Stimulated activated CD4-positive, alpha-beta T cell treated with anti-CD3 and anti-CD28 coated beads, Interleukin-4, amount 100 ng/mL, for 24 hours (primary cell): ENCODE results near the gene MCCD1.
"Not testable (repeated sequence)": the region's sequence is repeated elsewhere in the genome, so short reads cannot be mapped to it uniquely, and the experiment has no call there.

Source experiments
- DNase-seq: peaks from one replicate; pipeline ENCODE4 v3.0.0-alpha.2; 2020

Gene MCCD1

DNA sequence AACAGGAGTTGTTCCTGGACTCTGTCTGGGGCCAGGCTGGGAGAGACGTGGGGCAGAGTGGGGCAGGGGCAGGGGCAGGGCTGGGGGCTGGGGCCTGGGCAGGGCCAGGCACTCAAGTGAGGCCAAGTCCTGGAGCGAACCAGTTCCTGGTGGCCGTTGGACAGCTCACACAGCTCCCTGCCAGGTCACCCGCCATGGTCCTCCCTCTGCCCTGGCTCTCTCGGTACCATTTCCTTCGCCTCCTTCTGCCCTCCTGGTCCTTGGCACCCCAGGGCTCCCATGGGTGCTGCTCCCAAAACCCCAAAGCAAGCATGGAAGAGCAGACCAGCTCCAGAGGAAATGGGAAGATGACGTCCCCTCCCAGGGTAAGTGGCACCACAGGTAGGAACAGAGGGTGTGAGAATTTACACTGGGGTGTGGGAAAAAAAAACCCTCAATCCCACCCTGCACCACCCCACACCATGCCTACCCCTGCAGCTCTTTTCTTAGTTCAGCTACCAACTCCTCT lies at the start of gene MCCD1:
Gene MCCD1, plus strand, starts transcription at position 142 of the 508 bp plus-strand sequence. Its CDS starts 53 bp downstream, at position 195.
- DNase-seq, result no peak

- no peak for DNase-seq
These were observed 49.4 kb upstream of the MCCD1 start for GRCh38 chr6:31479151-31479932.

DNA sequence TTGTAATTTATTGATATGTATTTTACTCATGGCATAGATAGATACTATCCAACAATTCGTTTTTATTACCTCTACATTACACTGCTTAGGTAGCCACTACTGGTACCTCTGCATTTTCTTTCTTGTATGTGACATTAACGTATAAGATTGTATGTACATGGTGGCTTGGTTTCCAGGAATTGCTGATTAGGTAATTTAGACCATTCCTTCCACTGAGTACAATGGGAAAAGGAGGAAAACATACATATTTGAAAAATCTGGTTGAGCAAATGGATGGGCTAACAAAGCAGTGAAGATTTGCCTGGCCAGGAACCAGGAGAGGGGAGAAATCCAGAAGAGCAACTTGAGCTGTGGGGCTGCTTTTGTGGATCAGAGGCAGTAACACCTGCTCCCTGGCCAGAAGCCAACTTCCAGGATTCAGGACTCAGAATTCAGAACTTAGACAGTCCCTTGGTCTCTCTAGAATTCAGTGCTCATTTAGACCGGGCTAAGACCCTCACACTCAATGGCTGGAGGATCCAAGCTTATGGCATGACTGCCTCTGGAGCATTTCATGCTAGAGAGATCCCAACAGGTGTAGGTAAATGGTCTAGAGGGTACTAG lies 48.7 kb upstream of the MCCD1 start:
- DNase-seq, result no peak

DNA sequence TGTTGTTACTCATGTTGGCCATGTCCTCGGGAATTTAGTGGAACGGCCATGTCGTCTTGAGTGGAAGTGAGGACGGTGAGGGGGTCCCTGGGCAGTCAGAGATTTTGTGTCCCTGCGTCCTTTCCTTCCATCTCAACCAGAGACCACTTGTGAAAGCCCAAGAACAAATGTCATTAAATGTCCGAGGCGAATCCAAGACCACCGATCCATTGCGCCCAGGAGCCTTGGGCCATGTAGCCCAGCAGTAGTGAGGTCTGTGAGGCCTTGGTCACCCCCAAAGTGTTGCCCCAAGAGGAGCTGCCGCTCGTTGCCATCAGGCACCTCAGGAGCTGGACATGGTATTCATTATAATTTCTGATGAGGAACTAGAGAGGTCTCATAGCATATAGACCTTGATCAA lies 48.2 kb upstream of the MCCD1 start:
- no peak for DNase-seq

GRCh38 chr6:31483392-31483791 lies 45.4 kb upstream of the MCCD1 start:
- DNase-seq, result no peak

- DNase-seq, result no peak
These were observed 43.7 kb upstream of the MCCD1 start for GRCh38 chr6:31485055-31485454.

- not testable (repeated sequence) for DNase-seq
These were observed 42.5 kb upstream of the MCCD1 start for GRCh38 chr6:31486065-31486837.

DNA sequence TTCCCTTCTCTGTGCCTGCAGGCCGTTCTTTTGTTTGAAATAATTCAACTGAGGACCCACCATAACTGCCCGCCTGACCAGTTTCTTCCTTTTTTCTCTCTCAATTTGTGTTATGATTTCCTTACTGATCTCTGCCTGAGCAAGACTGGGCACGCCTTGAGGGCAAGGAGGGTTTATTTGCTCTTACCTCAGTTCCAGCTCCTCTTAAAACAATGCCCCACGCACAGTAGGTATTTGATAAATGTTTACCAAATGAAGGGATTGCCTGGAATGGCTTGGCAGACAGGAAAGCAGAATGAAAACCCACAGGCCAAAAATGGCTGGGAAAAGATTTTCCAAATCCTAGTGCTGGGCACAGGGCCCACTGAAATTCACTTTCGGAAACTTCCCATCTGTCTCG lies 41.1 kb upstream of the MCCD1 start:
- DNase-seq, result not testable (repeated sequence)

DNA sequence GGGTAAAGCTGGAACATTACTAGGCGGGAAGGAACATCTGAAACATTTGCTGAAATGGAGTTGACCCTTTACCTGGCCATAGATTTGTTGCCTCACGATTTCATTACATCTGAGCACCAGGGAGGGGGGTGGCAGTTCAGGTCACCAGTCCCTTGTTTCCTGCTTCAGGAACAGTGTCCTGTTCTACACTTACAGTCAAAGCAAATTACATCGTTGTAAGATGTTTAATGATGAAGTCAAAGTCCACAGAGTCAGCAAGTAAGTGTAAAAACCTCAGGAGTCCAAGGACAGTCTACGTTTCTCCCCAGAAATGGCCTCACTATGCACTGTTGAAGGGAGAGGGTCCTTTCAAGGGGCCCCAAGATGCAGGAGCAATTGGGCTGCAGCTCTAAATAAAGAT lies 39.7 kb upstream of the MCCD1 start:
- DNase-seq, result no peak

GRCh38 chr6:31490115-31490873 lies 38.5 kb upstream of the MCCD1 start:
- no peak for DNase-seq

GRCh38 chr6:31493550-31493874 lies 35.2 kb upstream of the MCCD1 start:
- DNase-seq, result not testable (repeated sequence)

- peak; percentile 86 for DNase-seq
These were observed 34.7 kb upstream of the MCCD1 start for GRCh38 chr6:31493875-31494694.

DNA sequence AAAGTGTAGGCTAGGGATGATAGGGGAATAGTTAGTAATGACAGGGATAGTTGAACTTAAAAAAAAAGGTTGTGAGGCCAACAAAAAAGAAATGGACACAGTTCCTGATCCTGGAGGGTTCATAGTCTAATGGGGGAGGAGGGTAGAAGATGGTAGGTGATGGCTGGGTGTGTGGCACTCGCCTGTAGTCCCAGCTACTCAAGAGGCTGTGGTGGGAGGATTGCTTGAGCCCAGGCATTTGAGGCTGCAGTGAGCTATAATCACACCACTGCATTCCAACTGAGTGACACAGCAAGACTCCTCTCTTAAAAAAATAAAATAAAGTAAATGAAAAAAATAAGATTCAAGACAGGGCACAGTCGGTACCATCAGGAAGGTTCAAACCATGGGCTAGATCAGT lies 33.2 kb upstream of the MCCD1 start:
- DNase-seq, result no peak

- not testable (repeated sequence) for DNase-seq
These were observed 31.9 kb upstream of the MCCD1 start for GRCh38 chr6:31496826-31497225.

GRCh38 chr6:31497531-31498476 lies 31.0 kb upstream of the MCCD1 start, which contains the start of gene MICB:
TSS of gene MICB (plus strand) at chr6:31498145. CDS start at chr6:31498194, 49 bp downstream.
- peak; percentile 91 for DNase-seq

DNA sequence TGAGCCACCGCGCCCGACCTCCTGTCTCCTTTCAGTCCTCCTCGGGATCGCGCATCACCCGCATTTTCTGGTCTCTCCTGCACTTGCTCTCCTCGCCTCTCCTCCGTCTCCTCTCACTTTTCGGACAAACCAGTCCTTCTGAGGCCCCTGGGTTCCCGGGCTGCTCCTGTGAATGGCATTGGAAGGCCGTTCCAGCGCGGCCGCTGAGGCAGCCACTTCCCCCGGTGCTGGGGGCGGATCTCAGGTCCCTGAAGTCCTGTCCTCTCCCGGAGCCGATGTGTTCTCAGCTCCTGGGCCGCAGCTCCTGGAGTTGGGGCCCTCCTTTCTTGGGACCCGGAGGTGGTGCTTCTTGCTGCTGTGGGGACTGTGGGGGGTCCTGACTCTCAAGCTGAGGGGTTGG lies 30.0 kb upstream of the MCCD1 start:
- DNase-seq, result peak; percentile 6

DNA sequence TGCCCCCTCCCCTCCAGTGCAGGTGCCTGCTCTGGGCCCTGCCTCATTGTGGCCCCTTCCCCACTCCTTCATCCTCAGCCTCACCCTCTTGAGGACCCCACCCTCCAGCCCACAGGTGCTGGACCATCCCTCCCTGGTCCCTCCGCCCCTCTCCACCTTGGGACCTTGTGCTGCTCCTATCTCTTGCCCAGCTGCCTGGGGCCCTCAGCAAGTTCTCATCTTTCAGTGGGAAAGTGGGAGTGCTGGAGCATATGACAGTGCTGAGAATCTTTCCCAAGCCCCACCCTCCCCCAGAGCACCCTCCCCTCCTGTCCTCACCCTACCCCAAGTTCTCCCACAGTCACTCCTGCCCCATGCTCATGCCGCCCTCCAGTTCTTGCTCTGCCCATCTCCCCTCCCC lies 29.1 kb upstream of the MCCD1 start:
- DNase-seq, result not testable (repeated sequence)

DNA sequence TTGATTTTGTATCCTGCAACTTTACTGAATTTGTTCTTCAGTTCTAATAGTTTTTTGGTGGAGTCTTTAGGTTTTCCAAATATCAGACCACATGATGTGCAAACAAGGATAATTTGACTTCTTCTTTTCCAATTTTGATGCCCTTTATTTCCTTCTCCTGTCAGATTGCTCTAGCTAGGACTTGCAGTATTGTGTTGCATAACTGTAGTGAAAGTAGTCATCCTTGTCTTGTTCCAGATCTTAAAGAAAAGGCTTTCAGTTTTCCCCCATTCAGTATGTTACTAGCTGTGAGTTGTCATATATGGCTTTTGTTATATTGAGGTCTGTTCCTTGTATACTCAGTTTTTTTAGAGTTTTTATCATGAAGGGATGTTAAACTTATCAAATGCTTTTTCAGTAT lies 26.2 kb upstream of the MCCD1 start:
- no peak for DNase-seq

DNA sequence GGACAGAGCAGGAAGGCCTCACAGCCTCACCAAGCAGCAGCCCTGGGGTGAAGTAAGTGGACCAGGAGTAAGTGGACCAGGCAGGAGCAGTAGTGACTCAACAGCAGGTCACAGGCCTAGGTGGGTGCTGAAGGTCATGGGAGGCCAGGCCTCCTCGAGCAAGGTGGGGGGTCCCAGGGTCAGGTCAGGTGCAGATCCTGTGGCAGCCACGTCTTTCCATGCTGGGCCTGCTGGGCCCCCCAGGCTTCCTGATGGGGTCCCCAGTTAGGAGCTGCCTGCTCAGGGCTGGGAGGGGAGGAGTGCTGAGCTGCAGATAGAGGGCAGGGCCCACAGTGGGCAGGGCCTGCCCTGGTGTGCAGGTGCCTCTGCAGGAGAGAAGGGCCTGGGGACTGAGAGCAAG lies 19.7 kb upstream of the MCCD1 start:
- not testable (repeated sequence) for DNase-seq

GRCh38 chr6:31510007-31510406 lies 18.8 kb upstream of the MCCD1 start:
- DNase-seq, result no peak
